ENCODE results near the gene TRAPPC10.

The TRAPPC10 gene

DNA sequence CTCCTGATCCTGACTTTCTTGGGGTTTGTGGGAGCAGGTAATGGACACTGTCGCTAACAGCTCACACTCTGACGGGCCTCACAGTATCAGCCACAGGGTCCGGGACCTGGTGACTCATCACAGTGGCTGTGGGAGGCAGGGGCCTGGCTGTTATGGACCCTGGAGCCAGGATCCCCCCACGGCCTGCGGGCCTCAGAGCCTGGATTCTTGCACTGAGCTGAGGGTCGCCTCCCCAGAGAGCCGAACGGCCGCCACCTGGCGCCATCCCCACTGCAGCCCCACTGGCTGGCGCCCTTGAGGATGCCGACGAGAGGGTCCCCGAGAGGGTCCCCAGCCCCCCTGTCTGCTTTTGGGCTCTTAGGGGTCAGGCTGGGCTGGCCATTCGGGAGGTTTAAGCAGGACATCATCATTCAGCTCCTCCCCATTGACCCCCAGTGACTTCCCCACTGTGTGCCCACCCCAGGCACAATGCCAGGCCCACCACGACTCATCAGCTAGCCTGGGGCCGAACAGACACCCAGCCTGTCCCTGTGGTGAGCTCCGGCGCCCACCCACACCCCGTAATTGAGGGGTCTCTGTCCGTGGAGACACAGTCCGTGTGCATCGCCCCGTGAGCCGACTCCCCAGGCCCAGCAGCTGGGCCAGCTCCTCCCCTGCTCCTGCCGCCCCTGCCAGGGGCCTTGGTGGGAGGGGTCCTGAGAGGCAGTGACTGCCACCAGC, 30.8 kb upstream of the TRAPPC10 start:
- no peaks in the 10 kb centered on the region for H3K36me3 ChIP-seq (ENCODE audit: control insufficient read depth, insufficient read depth, low read length)

DNA sequence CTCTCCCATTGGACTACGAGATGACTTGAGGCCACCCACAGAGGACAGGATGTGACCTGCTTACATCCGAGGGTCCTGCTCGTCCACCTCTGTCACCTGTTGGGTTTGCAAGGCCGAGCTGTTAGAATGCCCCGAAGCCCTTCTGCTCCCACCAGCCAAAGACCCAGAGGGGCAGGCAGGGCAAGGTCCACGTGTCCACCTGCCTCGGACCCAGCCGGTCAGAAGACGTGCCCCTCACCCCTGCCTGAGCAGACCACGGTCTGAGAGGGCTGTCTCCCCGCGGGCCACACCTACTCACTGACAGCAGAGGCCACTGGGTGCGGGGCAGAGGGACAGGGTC, 30.3 kb upstream of the TRAPPC10 start:
- no peaks in the 10 kb centered on the region for H3K36me3 ChIP-seq (ENCODE audit: control insufficient read depth, insufficient read depth, low read length)
- no peaks in the 10 kb centered on the region for H3K79me2 ChIP-seq

More for the DNA sequence above, 30.8 kb upstream of the TRAPPC10 start:
- H3K4me3 ChIP-seq (ENCODE audit: low read depth, low read length), result no peak overlapping the region
- no peak overlapping the region for H2AFZ ChIP-seq
- no peaks in the 10 kb centered on the region for H3K4me1 ChIP-seq
- no peak overlapping the region for H3K4me2 ChIP-seq (ENCODE audit: low read length)
- H3K79me2 ChIP-seq, result no peaks in the 10 kb centered on the region
- H3K9ac ChIP-seq, result no peak overlapping the region
- TF ChIP-seq, protein P1, sequence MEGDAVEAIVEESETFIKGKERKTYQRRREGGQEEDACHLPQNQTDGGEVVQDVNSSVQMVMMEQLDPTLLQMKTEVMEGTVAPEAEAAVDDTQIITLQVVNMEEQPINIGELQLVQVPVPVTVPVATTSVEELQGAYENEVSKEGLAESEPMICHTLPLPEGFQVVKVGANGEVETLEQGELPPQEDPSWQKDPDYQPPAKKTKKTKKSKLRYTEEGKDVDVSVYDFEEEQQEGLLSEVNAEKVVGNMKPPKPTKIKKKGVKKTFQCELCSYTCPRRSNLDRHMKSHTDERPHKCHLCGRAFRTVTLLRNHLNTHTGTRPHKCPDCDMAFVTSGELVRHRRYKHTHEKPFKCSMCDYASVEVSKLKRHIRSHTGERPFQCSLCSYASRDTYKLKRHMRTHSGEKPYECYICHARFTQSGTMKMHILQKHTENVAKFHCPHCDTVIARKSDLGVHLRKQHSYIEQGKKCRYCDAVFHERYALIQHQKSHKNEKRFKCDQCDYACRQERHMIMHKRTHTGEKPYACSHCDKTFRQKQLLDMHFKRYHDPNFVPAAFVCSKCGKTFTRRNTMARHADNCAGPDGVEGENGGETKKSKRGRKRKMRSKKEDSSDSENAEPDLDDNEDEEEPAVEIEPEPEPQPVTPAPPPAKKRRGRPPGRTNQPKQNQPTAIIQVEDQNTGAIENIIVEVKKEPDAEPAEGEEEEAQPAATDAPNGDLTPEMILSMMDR (IDR thresholded peaks at IDR 0.05), result no peak
- no peak overlapping the region for H3K27ac ChIP-seq
- H3K9me3 ChIP-seq (ENCODE audit: control insufficient read depth, low read length), result no peaks in the 10 kb centered on the region
- H3K27me3 ChIP-seq (ENCODE audit: control insufficient read depth, insufficient read depth, low read length), result no peaks in the 10 kb centered on the region

DNA sequence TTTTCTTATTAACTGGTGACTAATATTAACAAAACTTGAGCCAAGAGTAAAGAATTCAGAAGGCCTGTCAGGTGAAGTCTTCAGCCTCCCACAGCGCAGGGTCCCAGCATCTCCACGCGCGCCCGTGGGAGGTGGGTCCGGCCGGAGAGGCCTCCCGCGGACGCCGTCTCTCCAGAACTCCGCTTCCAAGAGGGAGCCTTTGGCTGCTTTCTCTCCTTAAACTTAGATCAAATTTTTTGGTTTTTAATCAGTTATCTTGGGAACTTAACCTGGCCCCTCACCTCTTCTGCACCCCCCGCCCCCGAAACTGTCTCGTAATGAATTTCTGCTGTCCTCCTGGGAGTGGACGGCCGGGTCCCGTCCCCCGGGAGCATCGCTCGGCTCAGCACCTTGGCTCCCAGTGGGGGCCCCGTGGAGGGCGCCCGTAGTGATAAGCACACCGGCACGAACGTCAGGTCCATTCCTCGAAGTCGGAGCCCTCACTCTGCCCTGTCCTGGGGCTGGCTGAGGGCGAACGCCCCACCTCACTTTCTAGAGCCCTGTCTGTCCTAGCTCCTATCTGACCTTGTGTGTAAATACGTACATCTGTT, 29.5 kb upstream of the TRAPPC10 start:
- Histone ChIP-seq H2AFZ (no peak overlapping the region), H3K36me3 (ENCODE audit: control insufficient read depth, insufficient read depth, low read length) (no peaks in the 10 kb centered on the region), H3K9ac (no peak overlapping the region), H3K4me1 (no peaks in the 10 kb centered on the region), H3K27me3 (ENCODE audit: control insufficient read depth, insufficient read depth, low read length) (no peaks in the 10 kb centered on the region), H3K4me3 (ENCODE audit: low read depth, low read length) (no peak overlapping the region), H3K4me2 (ENCODE audit: low read length) (no peak overlapping the region), H3K27ac (no peak overlapping the region), H3K79me2 (no peaks in the 10 kb centered on the region), H3K9me3 (ENCODE audit: control insufficient read depth, low read length) (no peaks in the 10 kb centered on the region)
- TF ChIP-seq, protein P1 (IDR thresholded peaks at IDR 0.05), result no peak

More for the DNA sequence above, 30.3 kb upstream of the TRAPPC10 start:
- H3K27me3 ChIP-seq (ENCODE audit: control insufficient read depth, insufficient read depth, low read length), result no peaks in the 10 kb centered on the region
- no peak overlapping the region for H3K4me2 ChIP-seq (ENCODE audit: low read length)
- no peaks in the 10 kb centered on the region for H3K4me1 ChIP-seq
- no peak overlapping the region for H3K4me3 ChIP-seq (ENCODE audit: low read depth, low read length)
- no peak overlapping the region for H3K9ac ChIP-seq
- TF ChIP-seq, protein P1 (IDR thresholded peaks at IDR 0.05), result no peak
- H3K9me3 ChIP-seq (ENCODE audit: control insufficient read depth, low read length), result no peaks in the 10 kb centered on the region
- H3K27ac ChIP-seq, result no peak overlapping the region
- H2AFZ ChIP-seq, result no peak overlapping the region

DNA sequence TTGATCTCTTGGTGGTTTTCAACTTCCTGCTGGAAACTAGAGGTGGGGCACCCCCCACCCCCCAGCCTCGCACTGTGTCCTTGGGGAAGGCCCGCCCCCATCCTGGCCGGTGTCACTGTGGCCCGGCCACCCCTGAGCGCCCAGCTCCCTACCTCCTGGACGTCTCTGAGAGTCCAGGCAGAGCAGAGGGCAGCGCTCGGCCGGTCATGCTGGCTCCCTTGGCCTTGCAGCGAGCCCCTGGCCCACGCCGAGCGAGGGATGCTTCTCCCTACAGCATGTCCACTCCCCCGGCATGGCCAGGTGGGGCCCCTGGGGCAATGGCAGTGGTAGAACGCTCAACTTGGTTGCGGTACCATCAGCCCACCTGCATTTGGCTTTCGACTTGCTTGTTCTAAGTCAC, 28.7 kb upstream of the TRAPPC10 start:
- H3K27me3 ChIP-seq (ENCODE audit: control insufficient read depth, insufficient read depth, low read length), result no peaks in the 10 kb centered on the region
- no peak overlapping the region for H3K4me3 ChIP-seq (ENCODE audit: low read depth, low read length)
- H3K9ac ChIP-seq, result no peak overlapping the region
- H3K9me3 ChIP-seq (ENCODE audit: control insufficient read depth, low read length), result no peaks in the 10 kb centered on the region
- no peaks in the 10 kb centered on the region for H3K4me1 ChIP-seq
- H3K79me2 ChIP-seq, result no peaks in the 10 kb centered on the region
- no peak overlapping the region for H3K27ac ChIP-seq
- H3K36me3 ChIP-seq (ENCODE audit: control insufficient read depth, insufficient read depth, low read length), result no peaks in the 10 kb centered on the region
- TF ChIP-seq, protein P1 (IDR thresholded peaks at IDR 0.05), result no peak
- no peak overlapping the region for H2AFZ ChIP-seq
- H3K4me2 ChIP-seq (ENCODE audit: low read length), result no peak overlapping the region
